Activated CD4-positive, alpha-beta T cell treated with anti-CD3 and anti-CD28 coated beads, Interleukin-2, amount 50 U/mL, for 4 hours (primary cell): ENCODE results near the gene MTNR1B.

Source experiments
- DNase-seq, 2 experiments: peaks; one replicate each; pipeline ENCODE4 v3.0.0-alpha.2; 2020

Gene MTNR1B

DNA sequence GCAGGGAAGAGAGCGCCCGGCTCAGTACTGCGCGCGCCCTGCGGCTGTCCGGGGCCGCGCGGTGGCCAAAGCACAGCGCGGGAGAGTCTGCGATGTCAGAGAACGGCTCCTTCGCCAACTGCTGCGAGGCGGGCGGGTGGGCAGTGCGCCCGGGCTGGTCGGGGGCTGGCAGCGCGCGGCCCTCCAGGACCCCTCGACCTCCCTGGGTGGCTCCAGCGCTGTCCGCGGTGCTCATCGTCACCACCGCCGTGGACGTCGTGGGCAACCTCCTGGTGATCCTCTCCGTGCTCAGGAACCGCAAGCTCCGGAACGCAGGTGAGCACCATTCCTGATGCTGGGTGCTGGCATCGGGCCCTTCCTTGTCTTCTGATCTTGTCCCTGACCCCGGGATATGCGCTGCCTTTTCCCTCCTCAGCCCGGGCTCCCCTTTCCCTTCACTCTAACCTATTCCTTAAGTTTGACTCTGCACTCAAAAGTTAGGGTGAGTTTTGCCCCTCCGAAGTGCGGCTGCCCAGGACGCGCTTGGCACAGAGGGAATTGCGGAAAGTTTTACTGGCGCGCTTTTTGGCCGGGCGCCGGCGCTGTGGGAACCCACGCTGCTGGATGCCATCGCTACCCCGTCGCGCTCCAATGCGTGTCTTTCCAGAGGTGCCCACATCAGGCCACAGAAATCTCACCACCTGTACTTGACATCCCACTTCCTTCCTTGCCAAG is at the start of gene MTNR1B:
MTNR1B (plus strand) TSS at position 18 of the 714 bp plus-strand sequence; CDS start at position 93, 75 bp downstream.
- no peak for DNase-seq

GRCh38 chr11:92920331-92920730 is 49.1 kb upstream of the MTNR1B start:
- no peak for DNase-seq

DNA sequence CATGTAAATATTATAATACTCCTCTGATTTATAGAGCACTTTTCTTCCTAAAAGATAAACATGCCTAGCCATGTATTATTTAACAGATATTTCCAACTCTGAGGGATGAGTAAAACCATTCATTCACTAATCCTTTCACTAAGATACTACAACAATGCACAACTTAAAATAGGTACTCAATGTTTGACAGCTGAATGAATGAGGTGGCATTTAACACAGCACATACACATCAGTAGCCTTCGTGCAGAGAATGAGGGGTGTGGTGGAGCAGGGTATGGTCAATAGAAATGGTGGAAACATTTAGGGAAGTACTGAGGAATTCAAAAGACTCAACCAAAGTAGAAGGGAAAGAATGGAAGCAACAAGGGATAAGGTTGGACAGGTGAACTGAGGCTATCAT is 46.7 kb upstream of the MTNR1B start:
- no peak for DNase-seq

DNA sequence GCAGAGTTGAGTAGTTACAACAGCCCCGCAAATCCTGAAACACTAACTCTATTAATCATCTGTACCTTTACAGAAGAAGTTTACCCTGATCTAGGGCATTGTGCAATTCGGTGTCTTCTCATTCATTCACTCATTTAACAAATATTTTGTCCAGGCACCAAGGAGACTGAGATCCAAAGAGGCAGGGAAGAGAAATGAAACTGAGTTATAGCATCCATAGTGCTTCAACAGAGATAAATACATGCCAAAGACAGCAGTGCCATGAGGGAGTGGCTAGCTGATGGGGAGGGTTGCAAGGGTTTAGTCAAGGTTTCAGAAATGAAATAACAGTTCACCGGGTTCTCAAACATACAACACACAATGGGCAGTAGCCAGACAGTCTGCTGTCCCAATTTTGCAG is 40.2 kb upstream of the MTNR1B start:
- DNase-seq = no peak

DNA sequence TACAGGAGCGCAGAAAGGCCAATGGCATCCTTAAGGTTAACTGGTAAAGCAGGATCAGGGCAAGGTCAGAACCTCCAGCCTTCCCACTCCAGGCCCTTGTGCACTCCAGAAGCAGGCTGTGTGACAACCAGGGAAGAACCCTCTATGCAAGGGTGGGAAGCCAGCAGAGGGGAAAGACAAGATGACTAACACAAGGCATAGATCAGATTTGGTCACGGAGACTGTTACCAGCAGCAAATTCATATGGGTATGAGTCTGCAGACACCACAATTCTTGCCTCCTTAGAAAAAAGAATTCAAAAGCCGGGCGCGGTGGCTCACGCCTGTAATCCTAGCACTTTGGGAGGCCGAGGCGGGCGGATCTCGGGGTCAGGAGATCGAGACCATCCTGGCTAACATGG is 39.8 kb upstream of the MTNR1B start:
- DNase-seq = no peak

DNA sequence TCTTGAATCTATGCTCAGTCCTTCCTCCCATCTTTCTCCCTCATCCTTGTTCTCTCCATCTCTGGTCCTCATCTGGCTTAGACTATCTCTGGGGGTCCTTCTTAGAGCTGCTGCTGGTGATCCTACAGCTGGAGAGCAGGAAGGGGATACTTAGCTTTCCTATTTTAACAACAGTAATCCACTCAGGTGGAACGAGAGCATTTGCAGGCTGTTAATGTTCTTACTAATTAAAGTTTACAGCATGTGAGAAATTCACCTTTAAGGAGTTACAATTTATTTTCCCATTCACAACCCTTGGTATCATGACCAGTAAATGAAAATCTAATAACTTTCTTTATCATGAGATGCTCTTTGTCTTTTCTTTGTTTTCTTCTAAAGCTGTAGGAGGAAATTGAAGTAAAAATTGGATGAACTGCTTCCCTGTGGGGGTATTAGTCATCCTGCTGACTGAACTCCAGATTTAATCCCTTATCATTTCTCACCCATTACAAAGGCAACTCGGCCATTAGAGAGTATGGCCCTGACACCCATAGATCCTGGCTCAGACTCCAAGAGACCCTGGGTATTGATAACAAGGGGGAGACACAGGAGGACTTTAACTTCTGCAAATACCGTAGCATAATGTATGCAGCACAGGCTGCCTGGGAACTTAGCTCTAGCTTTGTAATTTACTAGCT is 37.6 kb upstream of the MTNR1B start:
- no peak for DNase-seq

GRCh38 chr11:92939305-92939704 is 30.1 kb upstream of the MTNR1B start:
- DNase-seq = no peak

DNA sequence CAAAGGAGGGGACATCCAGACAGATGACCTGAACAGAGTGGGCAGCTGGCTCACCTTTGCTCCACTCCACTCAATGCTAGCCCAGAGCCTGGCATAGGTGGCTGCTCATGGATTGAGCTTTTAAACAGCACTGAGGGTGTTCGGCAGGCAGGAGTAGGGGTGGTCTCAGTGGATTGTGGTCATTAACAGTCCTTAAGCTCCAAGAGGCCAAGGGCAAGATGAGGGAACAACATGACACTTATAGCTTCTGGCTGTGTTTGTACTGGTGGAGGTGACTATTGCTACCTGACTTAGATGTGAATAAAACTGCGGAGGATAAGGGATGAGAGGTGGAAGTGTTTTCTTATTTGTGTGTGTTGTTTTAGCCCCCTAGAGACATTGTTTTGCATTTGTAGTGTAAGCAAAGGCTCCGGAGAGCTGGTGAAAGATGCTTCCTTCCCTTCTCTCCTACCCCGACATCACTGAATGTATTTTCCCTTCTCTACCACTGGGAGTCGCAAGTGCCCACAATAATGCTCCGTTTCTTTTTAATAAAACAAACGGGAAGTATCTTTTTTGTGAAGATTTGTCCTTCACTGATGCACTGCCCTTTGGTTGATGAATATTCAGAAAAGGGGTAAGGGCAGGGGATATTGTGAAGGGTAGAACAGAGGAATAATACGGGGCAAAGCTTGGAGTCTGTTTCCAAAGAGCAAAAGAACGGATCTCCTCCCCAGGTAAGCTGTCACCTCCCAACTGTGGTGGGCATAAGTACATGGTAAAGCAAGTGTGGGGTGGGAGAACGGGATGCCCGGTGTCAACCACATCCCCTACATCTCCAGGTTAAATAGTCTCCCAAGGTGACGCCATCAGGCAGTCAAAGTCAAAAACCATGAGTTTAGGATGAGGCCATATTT is 27.5 kb upstream of the MTNR1B start:
- DNase-seq = no peak

DNA sequence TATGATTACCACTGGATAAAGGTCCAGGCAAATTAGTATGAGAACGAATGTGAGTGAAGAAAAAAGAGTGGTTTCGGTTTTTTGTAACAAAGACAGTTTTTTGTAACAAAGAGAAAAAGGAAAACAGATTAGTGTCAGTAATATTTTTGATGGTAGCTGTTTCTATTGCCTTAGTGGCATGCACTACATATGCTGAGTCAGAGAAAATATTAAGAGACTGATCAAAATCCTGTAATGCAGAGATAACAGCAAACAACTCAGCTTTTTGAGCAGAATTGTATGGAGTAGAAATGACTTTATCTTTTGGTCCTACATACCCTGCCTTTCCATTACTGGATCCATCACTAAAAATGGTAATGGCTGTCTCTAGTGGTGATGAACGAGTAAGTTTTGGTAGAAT is 22.7 kb upstream of the MTNR1B start:
- no peak for DNase-seq

DNA sequence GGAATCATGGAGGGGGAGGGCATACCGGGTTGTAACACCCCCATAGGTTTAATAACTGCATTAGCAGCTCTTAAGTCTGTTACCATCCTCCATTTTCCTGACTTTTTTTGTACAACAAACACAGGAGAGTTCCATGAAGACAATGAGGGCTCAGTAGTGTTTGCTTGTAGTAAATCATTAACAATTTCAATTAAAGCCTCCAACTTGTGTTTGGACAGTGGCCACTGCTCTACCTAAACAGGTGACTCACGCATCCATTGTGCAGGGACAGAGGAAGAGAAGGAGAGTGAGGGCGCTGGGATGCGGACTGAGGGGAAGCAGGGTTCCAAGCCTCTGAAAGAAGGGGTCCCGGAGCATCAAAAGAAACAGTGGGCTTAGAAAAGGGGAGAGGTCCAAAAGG is 21.3 kb upstream of the MTNR1B start:
- no peak for DNase-seq

- DNase-seq = no peak
These were observed 15.4 kb upstream of the MTNR1B start for GRCh38 chr11:92954003-92954402.

DNA sequence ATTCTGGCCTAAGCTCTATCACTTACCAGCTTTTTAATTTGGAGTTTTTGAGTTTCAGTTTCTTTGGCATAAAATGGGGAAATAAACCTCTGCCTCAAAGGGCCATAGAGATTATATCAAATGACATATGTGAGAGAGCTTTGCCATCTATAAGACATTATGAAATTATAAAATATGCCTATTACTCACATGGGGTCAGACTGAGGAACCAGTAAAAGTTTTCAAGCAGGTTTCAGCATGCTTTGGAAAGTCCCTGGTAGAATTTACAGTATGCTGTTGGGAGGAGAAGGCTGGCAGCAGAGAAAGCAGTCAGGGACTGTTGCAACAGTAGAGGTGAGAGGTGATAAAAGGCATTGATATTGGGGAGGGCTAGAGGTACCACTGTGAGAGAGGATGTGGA is 13.6 kb upstream of the MTNR1B start:
- no peak for DNase-seq

GRCh38 chr11:92960886-92961285 is 8.6 kb upstream of the MTNR1B start:
- DNase-seq = no peak

DNA sequence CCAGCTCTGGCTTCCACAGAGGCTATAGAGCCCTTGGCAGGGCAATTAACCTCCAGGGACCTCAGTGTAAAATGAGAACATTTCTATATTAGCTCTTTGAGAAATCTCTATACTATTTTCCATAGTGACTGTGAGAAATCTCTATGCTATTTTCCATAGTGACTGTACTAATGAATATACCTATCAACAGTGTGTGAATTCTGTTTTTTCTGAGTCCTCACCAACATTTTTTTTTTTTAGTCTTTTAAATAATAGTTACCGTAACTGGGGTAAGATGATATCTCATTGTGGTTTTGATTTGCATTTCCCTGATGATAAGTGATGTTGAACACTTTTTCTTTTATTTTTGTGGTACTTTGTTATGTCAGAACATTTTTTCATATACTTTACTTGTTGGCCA is 7.0 kb upstream of the MTNR1B start:
- no peak for DNase-seq

DNA sequence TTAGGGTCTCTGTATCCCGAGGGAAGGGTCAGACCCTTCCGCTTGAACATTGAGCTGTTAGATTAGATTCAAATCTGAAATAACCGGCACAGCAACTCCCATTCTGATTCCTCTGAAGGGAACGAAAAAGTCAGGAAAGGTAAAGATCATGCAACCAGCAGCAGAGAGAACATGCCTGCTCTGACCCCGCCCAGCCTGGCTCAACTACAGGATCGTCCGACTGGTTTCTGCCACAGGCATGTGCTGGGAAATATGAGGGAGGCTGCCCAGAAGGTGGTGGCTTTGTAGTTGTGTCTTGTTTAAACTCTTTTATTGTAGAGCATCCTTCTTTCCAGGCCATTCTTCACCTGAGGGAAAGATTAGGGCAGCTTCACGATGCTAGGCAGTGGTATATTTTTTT is 5.0 kb upstream of the MTNR1B start:
- DNase-seq = no peak

- no peak for DNase-seq
These were observed 4.3 kb upstream of the MTNR1B start for GRCh38 chr11:92965196-92965595.

- DNase-seq = no peak
These were observed 2.3 kb upstream of the MTNR1B start for GRCh38 chr11:92967178-92967577.

DNA sequence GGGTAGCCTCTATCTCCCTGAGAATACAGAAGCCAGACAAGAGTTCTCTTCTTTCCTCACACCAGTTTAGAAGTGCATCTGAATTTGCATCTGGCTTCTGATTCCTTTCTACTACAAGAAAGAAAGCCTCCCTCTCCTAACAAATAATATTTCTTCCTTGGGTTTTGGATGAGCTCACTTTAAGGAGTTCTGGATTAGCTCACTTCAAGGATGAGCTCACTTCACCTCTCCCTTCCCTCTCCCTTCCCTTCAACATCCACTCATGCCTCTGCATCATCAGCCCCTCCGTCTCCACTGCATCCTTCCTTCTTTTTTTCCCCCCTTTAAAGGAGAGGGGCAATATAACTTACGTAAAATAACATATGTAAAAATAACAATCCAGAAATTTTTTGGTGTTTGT is 1.6 kb upstream of the MTNR1B start:
- DNase-seq = no peak

DNA sequence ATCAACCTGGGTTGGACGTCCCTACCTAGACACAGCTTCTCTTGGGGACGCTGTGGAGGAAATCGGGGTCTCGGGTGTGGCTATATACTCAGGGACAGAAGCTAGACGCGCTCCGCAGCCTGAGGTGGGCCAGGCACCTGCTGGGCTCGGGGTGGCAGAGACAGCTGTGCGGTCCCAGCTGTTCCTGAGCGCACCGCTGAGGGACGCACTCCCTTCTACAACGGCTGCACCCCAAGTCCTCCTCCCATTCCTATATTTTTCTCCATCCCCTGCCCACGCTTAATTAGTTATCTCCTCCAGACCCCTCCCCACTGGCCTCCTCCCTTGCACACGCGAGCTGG is 188 bp upstream of the MTNR1B start:
- DNase-seq = no peak

DNA sequence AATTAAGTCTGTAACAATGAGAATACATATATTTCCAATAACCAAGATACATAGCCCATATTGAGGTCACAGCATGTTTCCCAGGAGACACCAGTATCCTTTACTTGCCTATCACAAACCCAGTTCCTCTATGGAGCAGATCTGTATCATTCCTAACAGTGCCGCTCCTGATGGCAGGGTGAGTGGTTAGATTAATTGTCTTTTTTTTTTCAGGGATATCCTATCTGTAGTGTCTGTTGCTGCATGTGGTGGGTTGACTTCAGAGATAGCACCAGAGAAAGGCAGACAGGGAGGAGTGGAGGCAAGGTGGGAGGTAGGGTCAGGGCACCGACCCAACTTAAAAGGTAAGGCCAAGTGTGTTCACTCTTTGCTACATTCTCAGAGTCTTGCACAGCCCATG is 2.8 kb downstream of the MTNR1B start:
- DNase-seq = no peak

GRCh38 chr11:92975285-92975684 is 5.8 kb downstream of the MTNR1B start:
- DNase-seq = no peak

DNA sequence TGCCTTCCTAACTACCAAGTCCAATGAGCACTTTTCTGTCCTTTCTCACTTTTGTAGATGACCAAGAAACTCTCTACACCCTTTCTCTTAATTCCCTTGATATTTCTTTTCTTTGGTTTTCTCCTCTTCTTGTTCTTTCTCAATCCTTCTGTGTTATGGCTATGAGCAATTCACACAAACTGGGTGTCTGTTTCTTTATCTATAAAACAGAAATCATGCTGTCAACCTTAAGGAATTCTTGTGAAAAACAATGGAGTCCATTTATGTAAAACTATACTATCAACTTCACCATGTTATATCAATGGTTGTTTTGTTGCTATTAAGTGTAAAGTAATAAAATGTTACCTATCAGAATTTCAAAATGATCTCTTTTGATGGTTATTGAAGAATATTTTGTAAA is 7.2 kb downstream of the MTNR1B start:
- no peak for DNase-seq

GRCh38 chr11:92977401-92977800 is 8.0 kb downstream of the MTNR1B start:
- no peak for DNase-seq
